Kidney capillary endothelial cell (primary cell): ENCODE results near the gene RBM33.

Source experiments
- DNase-seq: peaks from one replicate; pipeline ENCODE4 v3.0.0-alpha.2; 2018; ENCODE audit warnings: low spot score

RBM33 gene

GRCh38 chr7:155774947-155775346 is 130.5 kb downstream of the RBM33 start:
- DNase-seq = no peak

DNA sequence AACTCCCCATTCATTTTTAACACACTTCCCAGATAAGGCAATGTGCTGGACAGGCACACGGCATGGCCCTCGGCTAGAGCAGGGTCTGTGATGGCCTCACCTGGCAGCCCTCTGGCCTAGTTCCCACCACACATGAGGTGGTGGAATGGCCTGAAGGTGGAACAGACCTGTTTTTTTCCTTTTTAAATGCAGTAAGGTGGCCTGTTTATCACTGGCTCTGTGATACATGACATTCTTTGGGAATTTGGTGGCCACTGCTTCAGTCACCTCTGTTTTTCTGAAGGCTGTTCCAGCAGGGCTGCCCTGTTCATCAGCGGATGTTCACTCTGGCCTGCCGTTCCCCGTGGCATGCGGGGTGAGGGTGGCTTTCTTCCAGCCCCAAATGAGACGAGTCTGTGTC is 131.2 kb downstream of the RBM33 start:
- no peak for DNase-seq

DNA sequence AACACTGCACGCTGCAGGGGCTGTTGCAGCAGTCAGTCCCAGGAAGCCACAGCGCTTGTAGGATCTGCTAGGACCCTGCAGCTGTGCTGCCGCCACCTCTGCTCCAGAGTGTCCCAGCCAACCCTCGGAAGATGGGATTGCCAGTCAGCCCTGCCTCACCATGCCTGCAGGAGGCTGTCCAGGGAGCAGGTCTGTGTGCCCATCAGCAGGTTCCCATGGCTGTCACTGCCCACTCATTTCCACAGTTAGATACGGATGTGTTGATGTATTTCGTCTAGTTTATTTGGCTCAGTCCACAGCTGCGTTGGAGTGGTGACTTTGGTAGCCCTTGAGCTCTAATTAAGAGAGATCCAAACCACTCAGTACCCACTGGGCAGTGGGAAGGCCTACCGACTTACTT is 132.1 kb downstream of the RBM33 start:
- no peak for DNase-seq

DNA sequence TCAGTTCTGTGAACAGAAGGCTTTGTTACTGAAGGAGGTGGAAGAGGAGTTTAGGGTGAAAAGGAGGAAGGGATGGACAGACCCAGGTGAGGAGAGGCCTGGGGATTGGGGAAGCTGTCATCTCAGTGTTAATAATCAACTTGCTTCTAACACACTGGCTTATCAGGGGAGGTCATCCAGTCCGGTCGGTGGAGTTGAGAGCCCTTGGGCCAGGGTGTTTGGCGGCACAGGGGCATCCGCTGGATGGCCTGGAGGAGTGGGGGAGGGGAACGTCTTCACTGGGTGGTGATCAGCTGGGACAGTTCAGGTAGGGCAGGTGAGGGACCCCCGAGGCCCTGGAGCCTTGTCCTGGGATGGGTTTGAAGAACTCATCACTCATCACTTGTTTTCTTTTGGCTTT is 133.9 kb downstream of the RBM33 start:
- DNase-seq = no peak

DNA sequence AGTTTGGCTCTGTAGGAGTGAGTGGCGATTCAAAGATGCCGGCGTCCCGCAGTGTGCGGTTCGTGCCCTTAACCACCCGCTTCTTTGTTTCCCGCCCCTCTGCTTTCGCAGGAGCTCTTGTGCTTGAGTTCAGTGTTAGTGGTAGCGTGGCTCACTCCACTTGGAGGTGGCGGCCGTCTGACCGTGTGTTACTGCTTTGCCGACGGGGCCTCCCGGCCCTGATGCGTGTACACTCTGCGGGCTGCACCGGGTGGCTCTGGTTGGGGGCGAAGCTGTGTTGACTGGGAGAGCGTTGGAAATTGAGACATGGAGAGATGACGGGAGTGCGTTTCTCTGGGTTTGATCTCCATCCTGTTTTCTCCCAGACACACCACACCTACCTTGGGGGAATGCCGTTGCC is 136.4 kb downstream of the RBM33 start:
- DNase-seq = no peak

- no peak for DNase-seq
Observed at GRCh38 chr7:155781433-155781832, 137.0 kb downstream of the RBM33 start.

- no peak for DNase-seq
Observed at GRCh38 chr7:155782466-155782865, 138.0 kb downstream of the RBM33 start.

DNA sequence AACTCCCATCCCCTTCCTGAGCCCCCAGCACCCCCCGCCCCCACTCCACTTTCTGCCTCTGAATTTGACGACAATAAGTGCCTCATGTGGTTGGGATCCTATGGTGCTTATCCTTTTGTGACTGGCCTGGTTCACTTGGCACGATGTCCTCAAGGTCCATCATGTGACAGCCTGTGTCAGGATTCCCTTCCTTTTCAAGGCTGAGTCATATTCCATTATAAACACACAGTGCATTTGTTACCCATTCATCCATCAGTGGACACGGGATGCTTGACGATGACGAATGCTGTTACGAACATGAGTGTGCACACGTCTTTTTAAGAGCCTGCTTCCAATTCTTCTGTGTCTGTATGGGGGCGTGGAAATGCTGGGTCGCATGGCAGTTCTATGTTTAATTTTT is 141.1 kb downstream of the RBM33 start:
- DNase-seq = no peak

DNA sequence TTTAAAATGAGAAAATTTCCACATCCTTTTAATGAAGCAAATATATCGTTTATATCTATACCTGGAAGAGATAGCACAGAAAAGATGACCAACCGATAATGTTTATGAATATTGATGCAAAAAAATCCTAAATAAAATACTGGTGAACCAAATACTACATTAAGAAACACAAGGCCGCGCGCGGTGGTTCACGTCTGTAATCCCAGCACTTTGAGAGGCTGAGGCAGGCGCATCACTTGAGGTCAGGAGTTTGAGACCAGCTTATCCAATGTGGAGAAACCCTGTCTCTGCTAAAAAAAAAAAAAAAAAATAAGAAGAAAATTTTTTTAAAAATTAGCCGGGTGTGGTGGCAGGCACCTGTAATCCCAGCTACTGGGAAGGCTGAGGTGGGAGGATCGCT is 142.0 kb downstream of the RBM33 start:
- DNase-seq = no peak

GRCh38 chr7:155787171-155787851 is 142.8 kb downstream of the RBM33 start:
- no peak for DNase-seq

DNA sequence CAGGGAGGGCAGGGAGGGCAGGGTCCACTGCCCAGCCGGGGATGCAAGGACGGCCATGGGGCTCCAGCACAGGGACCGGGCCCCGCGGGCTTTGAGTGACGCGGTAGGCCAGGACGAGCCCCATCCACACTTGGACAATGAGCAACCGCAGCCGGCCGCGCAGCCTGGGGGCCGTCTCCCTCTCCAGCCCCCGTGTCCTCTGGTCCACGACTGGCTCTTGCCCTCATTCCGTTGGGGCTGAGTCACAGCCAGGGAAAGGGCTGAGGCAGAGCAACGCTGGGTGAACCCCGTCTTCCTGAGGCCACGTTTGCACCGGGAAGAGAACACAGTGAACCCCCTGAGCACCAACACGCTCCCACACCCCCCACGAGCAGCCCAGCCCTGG is 144.1 kb downstream of the RBM33 start:
- DNase-seq = no peak

DNA sequence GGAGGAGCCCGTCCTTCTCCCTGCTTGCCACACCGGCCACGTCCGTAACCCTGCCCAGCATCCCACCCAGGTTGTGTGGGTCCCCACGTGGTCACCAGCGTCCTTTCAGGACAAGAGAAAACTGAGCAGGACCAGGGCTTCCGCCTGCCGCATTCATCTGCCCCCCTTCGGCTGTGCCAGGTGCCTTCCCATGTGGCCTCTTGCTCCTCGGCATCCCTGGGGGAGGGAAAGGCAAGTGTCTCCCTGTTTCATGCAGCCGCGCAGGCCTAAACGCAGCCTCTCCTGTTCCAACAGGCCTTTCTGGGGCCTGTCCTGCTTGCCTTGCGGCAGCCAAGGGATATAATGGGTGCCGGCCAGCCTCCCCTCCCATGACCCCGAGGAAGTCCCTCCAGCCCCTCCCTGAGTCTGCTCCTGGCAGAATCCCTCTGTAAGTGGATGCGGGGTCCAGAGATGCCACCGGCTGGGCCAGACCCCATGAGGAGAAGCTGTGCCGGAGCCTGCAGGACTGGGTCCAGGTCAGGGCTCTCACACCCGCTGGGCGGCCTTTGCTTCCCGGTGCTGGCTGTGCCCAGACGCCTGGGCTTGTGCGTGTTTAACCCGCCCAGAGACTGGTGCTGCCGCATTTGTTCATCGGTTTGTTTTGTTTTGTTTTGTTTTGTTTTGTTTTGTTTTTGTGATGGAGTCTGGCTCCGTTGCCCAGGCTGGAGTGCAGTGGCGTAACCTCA is 144.7 kb downstream of the RBM33 start:
- no peak for DNase-seq

DNA sequence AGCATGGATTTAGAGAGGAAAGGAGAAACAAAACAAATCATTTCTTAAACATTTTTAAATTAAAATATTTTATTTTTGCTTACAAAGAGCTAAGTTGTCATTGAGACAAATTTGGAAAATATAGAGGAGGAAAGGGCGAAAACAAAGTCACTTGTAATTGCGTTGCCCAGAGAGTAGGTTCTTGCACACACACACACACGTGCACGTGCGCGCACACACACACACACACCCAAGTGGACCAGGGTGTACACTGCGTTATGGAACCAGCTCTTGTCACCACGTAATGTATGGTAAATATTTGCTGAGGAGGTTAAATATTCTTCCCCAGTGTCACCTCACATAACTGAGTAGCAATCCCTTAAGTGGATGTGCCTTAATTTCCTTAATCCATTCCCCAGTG is 146.2 kb downstream of the RBM33 start:
- DNase-seq = no peak

- DNase-seq = no peak
Observed at GRCh38 chr7:155791214-155791737, 146.8 kb downstream of the RBM33 start.

- no peak for DNase-seq
Observed at GRCh38 chr7:155791836-155792235, 147.4 kb downstream of the RBM33 start.

DNA sequence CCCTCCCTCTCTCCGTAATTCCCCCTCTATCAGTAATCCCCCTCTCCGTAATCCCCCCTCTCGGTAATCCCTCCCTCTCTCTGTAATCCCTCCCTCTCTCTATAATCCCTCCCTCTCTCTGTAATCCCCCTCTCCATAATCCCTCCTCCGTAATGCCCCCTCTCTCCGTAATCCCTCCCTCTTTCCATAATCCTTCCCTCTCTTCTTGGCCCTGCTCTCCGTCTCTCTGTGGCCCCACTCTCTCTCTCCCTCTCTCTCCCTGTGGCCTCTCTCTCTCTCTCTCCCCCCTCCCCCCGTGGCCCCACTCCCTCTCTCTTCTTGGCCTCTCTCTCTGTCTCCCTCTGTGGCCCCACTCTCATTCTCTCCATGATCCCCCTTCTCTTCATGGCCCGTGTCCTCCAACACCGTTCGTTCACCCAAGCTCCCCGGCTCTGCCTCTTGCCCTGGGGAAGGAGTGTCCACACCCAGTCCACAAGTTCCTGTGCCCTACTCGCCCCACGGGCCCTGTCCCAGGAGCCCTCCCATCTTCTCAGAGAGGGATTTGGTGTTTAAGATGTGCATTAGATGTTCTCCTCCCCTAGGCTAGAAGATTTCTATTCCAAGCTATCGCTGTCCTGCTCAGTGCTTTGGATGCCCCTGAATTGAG is 148.0 kb downstream of the RBM33 start:
- no peak for DNase-seq

GRCh38 chr7:155792999-155793560 is 148.6 kb downstream of the RBM33 start:
- DNase-seq = no peak

GRCh38 chr7:155793720-155794119 is 149.3 kb downstream of the RBM33 start:
- DNase-seq = no peak

DNA sequence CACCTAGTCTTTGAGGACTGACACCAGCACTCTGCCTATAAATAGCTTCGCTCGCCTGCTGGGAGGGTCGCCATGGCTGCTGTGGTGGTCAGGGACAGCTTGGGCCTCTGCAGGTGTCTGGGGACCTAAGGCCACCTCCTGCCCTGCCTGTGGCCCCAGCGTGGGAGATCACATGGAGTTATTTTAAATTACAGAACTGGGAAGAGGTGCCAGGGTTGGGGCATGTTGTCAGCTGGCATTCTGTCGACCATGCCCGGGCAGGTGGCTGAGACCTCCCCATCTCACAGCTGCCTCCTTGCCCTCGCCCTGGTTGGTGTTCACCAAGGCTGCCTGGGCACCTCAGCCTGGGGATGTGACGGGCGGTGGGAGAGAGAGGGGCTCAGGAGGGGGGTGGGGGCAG is 149.7 kb downstream of the RBM33 start:
- DNase-seq = no peak

DNA sequence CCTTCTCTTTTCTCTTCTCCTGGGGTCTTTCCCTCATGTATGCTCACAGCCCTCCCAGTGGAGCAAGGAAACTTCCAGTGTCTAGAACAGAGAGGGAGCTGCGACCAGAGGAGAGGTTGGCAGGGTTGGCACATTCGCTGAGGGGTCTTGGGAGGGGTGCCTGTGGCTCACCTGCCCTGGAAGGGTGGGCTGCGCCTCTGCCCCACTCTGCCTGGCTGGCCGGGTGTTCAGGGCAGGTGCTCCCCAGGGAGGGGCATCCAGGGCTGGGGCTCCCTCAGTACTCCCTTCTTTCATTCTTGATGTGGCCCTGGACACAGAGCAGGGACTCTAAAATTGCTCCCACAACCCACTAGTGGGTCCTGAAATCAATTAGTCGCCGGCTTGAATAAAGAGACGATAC is 150.9 kb downstream of the RBM33 start:
- no peak for DNase-seq

GRCh38 chr7:155795951-155796350 is 151.5 kb downstream of the RBM33 start:
- no peak for DNase-seq

- DNase-seq = no peak
Observed at GRCh38 chr7:155796381-155797261, 152.2 kb downstream of the RBM33 start.
